Peyer's patch (tissue), 4 donors: ENCODE results near the gene PPFIA1.

Source experiments
- CTCF ChIP-seq, 6 experiments: fragments of 450-650 bp in 4 of 6; fragments of 200-600 bp in 2 of 6; sonication (generic) in 1 of 6; IDR thresholded peaks; one replicate each; pipeline ENCODE4 v1.5.1; 2017 to 2019; ENCODE audit warnings: antibody characterized with exemption in 6 of 6, mild to moderate bottlenecking in 3 of 6, moderate library complexity in 1 of 6
- POLR2A ChIP-seq, 2 donors: fragments of 450-650 bp; IDR thresholded peaks; one replicate each; pipeline ENCODE4 v1.5.1; 2017; ENCODE audit warnings: antibody characterized with exemption in 2 of 2, mild to moderate bottlenecking in 2 of 2, moderate library complexity in 2 of 2

DNA sequence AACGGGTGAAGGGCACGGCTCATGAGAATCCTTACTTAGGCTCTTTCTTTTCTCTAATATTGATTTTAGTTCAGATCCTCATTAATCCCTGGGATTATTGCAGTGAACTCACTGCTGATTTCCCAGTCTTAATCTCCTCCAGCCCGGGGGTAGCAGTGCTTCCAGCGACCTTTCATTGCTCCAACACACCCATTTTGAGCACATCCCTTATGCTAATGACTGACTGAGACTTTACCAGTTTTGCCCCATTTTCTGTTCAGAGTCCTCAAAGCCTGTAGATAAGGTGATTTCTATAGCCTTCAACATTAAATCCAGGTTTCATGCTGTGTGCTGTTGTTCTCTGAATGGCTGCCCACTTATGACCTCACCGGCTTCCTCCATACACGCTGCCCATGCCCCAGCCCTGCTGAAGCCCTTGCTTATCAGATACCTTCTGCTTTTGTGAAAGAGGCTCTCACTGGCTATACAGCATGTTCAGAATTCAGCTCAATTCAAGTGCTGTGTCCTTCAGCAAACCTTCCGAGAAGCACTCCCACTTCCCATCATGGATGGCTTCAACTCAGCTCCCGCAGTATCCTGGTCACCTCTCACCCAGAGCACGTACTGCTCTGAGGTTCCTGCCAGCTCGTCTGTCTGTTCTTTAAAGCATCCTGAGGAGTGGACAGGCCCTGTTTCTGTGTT is 49.0 kb downstream of the PPFIA1 start:
- TF ChIP-seq POLR2A (IDR thresholded peaks at IDR 0.05) (no peak), CTCF (IDR thresholded peaks at IDR 0.05) (no peak)
